Suprapubic skin (tissue), 4 donors: Measurements from ENCODE around the gene PIK3R2. TPM values are rescaled to one million over a fixed set of nuclear protein-coding genes. Genes with fewer than 3 reads are reported as not detected.
"Not testable (repeated sequence)": the region's sequence is repeated elsewhere in the genome, so short reads cannot be mapped to it uniquely, and the experiment has no call there.

ENCODE experiments used
- DNase-seq, 2 donors: peaks; one replicate each; pipeline ENCODE4 v3.0.0-alpha.2; 2019; ENCODE audit warnings: low spot score in 2 of 2
- H3K27ac ChIP-seq: fragments of 200-600 bp; sonication (generic); one replicate; pipeline ENCODE4 v1.5.1; 2019
- H3K27me3 ChIP-seq: fragments of 200-600 bp; sonication (generic); one replicate; pipeline ENCODE4 v1.5.1; 2019
- H3K36me3 ChIP-seq: fragments of 200-600 bp; sonication (generic); one replicate; pipeline ENCODE4 v1.5.1; 2019
- H3K4me1 ChIP-seq: fragments of 200-600 bp; sonication (generic); one replicate; pipeline ENCODE4 v1.5.1; 2019
- H3K4me3 ChIP-seq: fragments of 200-600 bp; sonication (generic); one replicate; pipeline ENCODE4 v1.5.1; 2019; ENCODE audit warnings: mild to moderate bottlenecking
- H3K9me3 ChIP-seq: fragments of 200-600 bp; sonication (generic); one replicate; pipeline ENCODE4 v1.5.1; 2019
- EP300 ChIP-seq: sonication (generic); formaldehyde crosslinking; IDR thresholded peaks from one replicate; pipeline ENCODE4 v1.6.1; 2017; ENCODE audit warnings: antibody characterized with exemption
- POLR2A ChIP-seq, 2 donors: fragments of 450-650 bp; IDR thresholded peaks; one replicate each; pipeline ENCODE4 v1.6.1; 2017; ENCODE audit warnings: antibody characterized with exemption in 2 of 2, mild to moderate bottlenecking in 2 of 2, moderate library complexity in 2 of 2
- POLR2AphosphoS5 ChIP-seq, 3 donors: sonication (generic); formaldehyde crosslinking; IDR thresholded peaks; one replicate each; pipeline ENCODE4 v1.6.1; 2017; ENCODE audit warnings: antibody characterized with exemption in 3 of 3
- WGBS: methylation state at CpG from one replicate; pipeline ENCODE4 v1.1.5; 2018; 5-methylcytosine and 5-hydroxymethylcytosine counted together
- total RNA-seq, 4 donors: library from RNA; depleted of rRNA; stranded (reverse); fragments of >200 nt; gene quantifications; one replicate each; pipeline ENCODE4 v1.1.0, GENCODE V29; 2016
- TF ChIP-seq, protein P1 (sequence below), 2 donors: fragments of 200-600 bp in 1 of 2; fragments of 450-650 bp in 1 of 2; sonication (generic) in 1 of 2; IDR thresholded peaks; one replicate each; pipeline ENCODE4 v1.5.1; 2016 to 2019; ENCODE audit warnings: antibody characterized with exemption in 2 of 2, mild to moderate bottlenecking in 1 of 2, moderate library complexity in 1 of 2

Gene PIK3R2
- 10 to 100 TPM; 14.1 to 25.9 (median 19.5) TPM for total RNA-seq

GRCh38 chr19:18152817-18153555 is at the start of gene PIK3R2:
PIK3R2 (plus strand) TSS chr19:18153163; CDS start chr19:18155880, 2,717 bp downstream.
- H3K4me1 ChIP-seq, result peaks cover 57% of the 10 kb centered on the region
- WGBS, result no CpG with 5 or more reads among the region's 86 CpGs
- H3K27me3 ChIP-seq, result no peaks in the 10 kb centered on the region
- H3K36me3 ChIP-seq, result no peaks in the 10 kb centered on the region
- H3K27ac ChIP-seq, result peak within 1 kb of the TSS; percentile 71
- H3K4me3 ChIP-seq, result peak within 1 kb of the TSS; percentile 76
- TF ChIP-seq, protein P1, sequence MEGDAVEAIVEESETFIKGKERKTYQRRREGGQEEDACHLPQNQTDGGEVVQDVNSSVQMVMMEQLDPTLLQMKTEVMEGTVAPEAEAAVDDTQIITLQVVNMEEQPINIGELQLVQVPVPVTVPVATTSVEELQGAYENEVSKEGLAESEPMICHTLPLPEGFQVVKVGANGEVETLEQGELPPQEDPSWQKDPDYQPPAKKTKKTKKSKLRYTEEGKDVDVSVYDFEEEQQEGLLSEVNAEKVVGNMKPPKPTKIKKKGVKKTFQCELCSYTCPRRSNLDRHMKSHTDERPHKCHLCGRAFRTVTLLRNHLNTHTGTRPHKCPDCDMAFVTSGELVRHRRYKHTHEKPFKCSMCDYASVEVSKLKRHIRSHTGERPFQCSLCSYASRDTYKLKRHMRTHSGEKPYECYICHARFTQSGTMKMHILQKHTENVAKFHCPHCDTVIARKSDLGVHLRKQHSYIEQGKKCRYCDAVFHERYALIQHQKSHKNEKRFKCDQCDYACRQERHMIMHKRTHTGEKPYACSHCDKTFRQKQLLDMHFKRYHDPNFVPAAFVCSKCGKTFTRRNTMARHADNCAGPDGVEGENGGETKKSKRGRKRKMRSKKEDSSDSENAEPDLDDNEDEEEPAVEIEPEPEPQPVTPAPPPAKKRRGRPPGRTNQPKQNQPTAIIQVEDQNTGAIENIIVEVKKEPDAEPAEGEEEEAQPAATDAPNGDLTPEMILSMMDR (IDR thresholded peaks at IDR 0.05), result no peak
- TF ChIP-seq POLR2A (IDR thresholded peaks at IDR 0.05), result no peak
- TF ChIP-seq EP300, result no peak
- TF ChIP-seq POLR2AphosphoS5 (IDR thresholded peaks at IDR 0.05), result peak in 1 of 3 donors; percentile 1
- peak; percentile 99 to 100 for DNase-seq
- H3K9me3 ChIP-seq, result no peaks in the 10 kb centered on the region

GRCh38 chr19:18104793-18105131 is 48.2 kb upstream of the PIK3R2 start:
- Histone ChIP-seq H3K4me1 (peaks cover 15% of the 10 kb centered on the region), H3K36me3 (no peaks in the 10 kb centered on the region), H3K9me3 (no peaks in the 10 kb centered on the region), H3K4me3 (peak overlapping the region; percentile 45), H3K27me3 (peaks cover 11% of the 10 kb centered on the region), H3K27ac (no peak overlapping the region)
- no peak for TF ChIP-seq EP300
- no peak for TF ChIP-seq POLR2AphosphoS5 (IDR thresholded peaks at IDR 0.05)
- TF ChIP-seq, protein P1 (IDR thresholded peaks at IDR 0.05), result no peak
- TF ChIP-seq POLR2A (IDR thresholded peaks at IDR 0.05), result no peak
- no peak for DNase-seq
- 71% methylated on average over 5 of the region's 5 CpGs for WGBS

GRCh38 chr19:18105259-18105658 is 47.7 kb upstream of the PIK3R2 start:
- not testable (repeated sequence) for H3K4me3 ChIP-seq, H3K27ac ChIP-seq, H3K9me3 ChIP-seq, H3K36me3 ChIP-seq, H3K27me3 ChIP-seq, DNase-seq
- peaks cover 20% of the 10 kb centered on the region for H3K4me1 ChIP-seq
- WGBS, result 74% methylated on average over 7 of the region's 7 CpGs

GRCh38 chr19:18107235-18107634 is 45.7 kb upstream of the PIK3R2 start:
- Histone ChIP-seq H3K4me1 (peaks cover 28% of the 10 kb centered on the region), H3K36me3 (no peaks in the 10 kb centered on the region), H3K27me3 (no peaks in the 10 kb centered on the region), H3K27ac (no peak overlapping the region), H3K9me3 (no peaks in the 10 kb centered on the region), H3K4me3 (no peak overlapping the region)
- TF ChIP-seq POLR2AphosphoS5 (IDR thresholded peaks at IDR 0.05) (no peak), POLR2A (IDR thresholded peaks at IDR 0.05) (no peak), EP300 (no peak)
- TF ChIP-seq, protein P1 (IDR thresholded peaks at IDR 0.05), result no peak
- DNase-seq, result no peak
- WGBS, result 63% methylated on average over 9 of the region's 9 CpGs

DNA sequence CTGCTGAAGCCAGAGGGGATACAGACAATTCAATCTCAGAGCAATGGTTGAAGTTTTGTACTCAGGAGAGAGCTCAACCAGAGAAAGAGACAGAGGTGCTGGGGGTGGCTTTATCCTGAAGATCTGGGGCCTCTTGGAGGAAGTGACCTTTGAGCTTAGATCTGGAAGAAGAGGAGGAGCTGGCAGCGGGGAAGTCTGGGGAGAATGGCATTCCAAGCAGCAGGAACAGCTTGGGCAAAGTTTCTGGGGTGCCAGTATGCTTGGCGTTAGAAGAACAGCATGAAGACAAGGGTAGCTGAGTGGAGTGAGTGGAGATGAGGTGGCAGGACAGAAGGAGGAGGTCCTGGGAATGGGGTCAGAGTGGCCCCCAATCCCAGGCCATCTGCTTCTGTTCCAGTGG is 44.1 kb upstream of the PIK3R2 start:
- Histone ChIP-seq H3K27me3 (no peaks in the 10 kb centered on the region), H3K4me3 (no peak overlapping the region), H3K9me3 (no peaks in the 10 kb centered on the region), H3K4me1 (peaks cover 28% of the 10 kb centered on the region), H3K36me3 (no peaks in the 10 kb centered on the region), H3K27ac (no peak overlapping the region)
- no peak for DNase-seq
- TF ChIP-seq POLR2AphosphoS5 (IDR thresholded peaks at IDR 0.05), result no peak
- TF ChIP-seq EP300, result no peak
- TF ChIP-seq POLR2A (IDR thresholded peaks at IDR 0.05), result no peak
- TF ChIP-seq, protein P1 (IDR thresholded peaks at IDR 0.05), result no peak
- 80% methylated on average over 2 of the region's 2 CpGs for whole genome bisulfite sequencing
